Measurements from ENCODE around the gene IL21. TPM values are rescaled to one million over a fixed set of nuclear protein-coding genes. Genes with fewer than 3 reads are reported as not detected.

IL21 gene
- total and polyA plus RNA-seq, 2 experiments from 2014 or later, result not detected

DNA sequence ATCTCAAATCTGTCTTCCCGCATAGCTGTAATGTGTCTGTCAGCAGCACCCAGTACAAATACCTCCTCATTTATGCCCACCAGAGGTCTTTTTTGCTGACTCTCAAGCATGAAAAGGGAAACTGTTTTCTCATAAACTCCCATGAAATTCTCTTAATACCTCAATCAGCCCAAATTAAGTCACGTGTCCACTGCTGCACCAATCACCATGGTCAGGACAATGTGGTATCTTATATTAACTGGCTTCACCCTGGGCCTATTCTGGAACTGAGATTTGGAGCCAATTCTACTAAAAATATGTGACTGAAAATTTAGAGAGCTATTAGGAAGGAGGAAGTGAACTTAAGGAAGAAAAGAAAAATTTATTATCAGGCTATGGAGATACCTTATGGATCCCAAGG, 58.4 kb downstream of the IL21 start:
- Histone ChIP-seq H3K27ac (no peak overlapping the region), H3K4me2 (no peak overlapping the region), H3K9me2 (replicated peaks; ENCODE audit: insufficient read depth) (no peaks in the 10 kb centered on the region), H3K4me3 (no peak overlapping the region), H3K36me3 (replicated peaks; ENCODE audit: insufficient read depth, low read depth) (no peaks in the 10 kb centered on the region), H3K4me1 (ENCODE audit: insufficient read depth) (no peaks in the 10 kb centered on the region), H3K79me2 (no peaks in the 10 kb centered on the region), H3K27me3 (no peaks in the 10 kb centered on the region), H4K20me1 (ENCODE audit: insufficient read depth, poor library complexity, severe bottlenecking) (no peaks in the 10 kb centered on the region), H2AFZ (no peak overlapping the region), H3K9me3 (ENCODE audit: low read depth) (no peaks in the 10 kb centered on the region)
- 53% methylated on average over 2 of the region's 2 CpGs for WGBS (ENCODE audit: low lambda C conversion rate, missing lambda C conversion rate)
- TF ChIP-seq EZH2 (IDR thresholded peaks at IDR 0.05; ENCODE audit: borderline replicate concordance), result no peak
- TF ChIP-seq, protein P1, sequence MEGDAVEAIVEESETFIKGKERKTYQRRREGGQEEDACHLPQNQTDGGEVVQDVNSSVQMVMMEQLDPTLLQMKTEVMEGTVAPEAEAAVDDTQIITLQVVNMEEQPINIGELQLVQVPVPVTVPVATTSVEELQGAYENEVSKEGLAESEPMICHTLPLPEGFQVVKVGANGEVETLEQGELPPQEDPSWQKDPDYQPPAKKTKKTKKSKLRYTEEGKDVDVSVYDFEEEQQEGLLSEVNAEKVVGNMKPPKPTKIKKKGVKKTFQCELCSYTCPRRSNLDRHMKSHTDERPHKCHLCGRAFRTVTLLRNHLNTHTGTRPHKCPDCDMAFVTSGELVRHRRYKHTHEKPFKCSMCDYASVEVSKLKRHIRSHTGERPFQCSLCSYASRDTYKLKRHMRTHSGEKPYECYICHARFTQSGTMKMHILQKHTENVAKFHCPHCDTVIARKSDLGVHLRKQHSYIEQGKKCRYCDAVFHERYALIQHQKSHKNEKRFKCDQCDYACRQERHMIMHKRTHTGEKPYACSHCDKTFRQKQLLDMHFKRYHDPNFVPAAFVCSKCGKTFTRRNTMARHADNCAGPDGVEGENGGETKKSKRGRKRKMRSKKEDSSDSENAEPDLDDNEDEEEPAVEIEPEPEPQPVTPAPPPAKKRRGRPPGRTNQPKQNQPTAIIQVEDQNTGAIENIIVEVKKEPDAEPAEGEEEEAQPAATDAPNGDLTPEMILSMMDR (IDR thresholded peaks at IDR 0.05; ENCODE audit: poor library complexity), result no peak
- no peak for TF ChIP-seq EZH2phosphoT487 (IDR thresholded peaks at IDR 0.05; ENCODE audit: low read depth, severe bottlenecking, unreplicated experiment)
- DNase-seq (ENCODE audit: low spot score), result no peak

Other genes starting within 250 kb of the IL21 start
- not detected in 2 replicates for gene ADAD1, start 242.1 kb downstream of the IL21 start, total RNA-seq
- not detected in 2 replicates for gene ADAD1, start 242.1 kb downstream of the IL21 start, polyA plus RNA-seq
- not detected in 2 replicates for gene IL2, start 164.3 kb downstream of the IL21 start, total RNA-seq
- gene IL2, start 164.3 kb downstream of the IL21 start, polyA plus RNA-seq, result not detected in 2 replicates
- 3.9 and 4.7 TPM in 2 replicates for gene BBS12, start 111.6 kb upstream of the IL21 start, total RNA-seq
- 3.0 and 4.3 TPM in 2 replicates for gene BBS12, start 111.6 kb upstream of the IL21 start, polyA plus RNA-seq
- 9.7 and 11.3 TPM in 2 replicates for gene FGF2, start 205.8 kb upstream of the IL21 start, total RNA-seq
- gene FGF2, start 205.8 kb upstream of the IL21 start, polyA plus RNA-seq, result 3.9 and 4.5 TPM in 2 replicates